ENCODE measurements around the gene GSG1L. TPM values are rescaled to one million over a fixed set of nuclear protein-coding genes. Genes with fewer than 3 reads are reported as not detected.

The GSG1L gene
- total and polyA plus RNA-seq, 4 donors, result not detected

- no peak overlapping the region for H3K9ac ChIP-seq (ENCODE audit: low read depth in 1 of 2, low read length in 2 of 2)
- H3K9me3 ChIP-seq (ENCODE audit: control insufficient read depth in 4 of 4, low read length in 3 of 4), result no peaks in the 10 kb centered on the region
- H3K4me3 ChIP-seq (ENCODE audit: low read depth in 1 of 3, low read length in 3 of 3), result no peak overlapping the region
- no peaks in the 10 kb centered on the region for H3K4me1 ChIP-seq (ENCODE audit: control insufficient read depth in 4 of 4, insufficient read depth in 4 of 4, low read length in 3 of 4)
- H3K36me3 ChIP-seq (ENCODE audit: control insufficient read depth in 4 of 4, insufficient read depth in 3 of 4, low read depth in 1 of 4, low read length in 3 of 4), result peaks cover 0 to 20% (median 0%) of the 10 kb centered on the region in 4 donors
- no peaks in the 10 kb centered on the region for H3K27me3 ChIP-seq (ENCODE audit: control insufficient read depth in 4 of 4, insufficient read depth in 4 of 4, low read length in 3 of 4)
- no peak for TF ChIP-seq YY1 (IDR thresholded peaks at IDR 0.05)
- no peak for TF ChIP-seq JUND (IDR thresholded peaks at IDR 0.05)
- TF ChIP-seq, protein P1, sequence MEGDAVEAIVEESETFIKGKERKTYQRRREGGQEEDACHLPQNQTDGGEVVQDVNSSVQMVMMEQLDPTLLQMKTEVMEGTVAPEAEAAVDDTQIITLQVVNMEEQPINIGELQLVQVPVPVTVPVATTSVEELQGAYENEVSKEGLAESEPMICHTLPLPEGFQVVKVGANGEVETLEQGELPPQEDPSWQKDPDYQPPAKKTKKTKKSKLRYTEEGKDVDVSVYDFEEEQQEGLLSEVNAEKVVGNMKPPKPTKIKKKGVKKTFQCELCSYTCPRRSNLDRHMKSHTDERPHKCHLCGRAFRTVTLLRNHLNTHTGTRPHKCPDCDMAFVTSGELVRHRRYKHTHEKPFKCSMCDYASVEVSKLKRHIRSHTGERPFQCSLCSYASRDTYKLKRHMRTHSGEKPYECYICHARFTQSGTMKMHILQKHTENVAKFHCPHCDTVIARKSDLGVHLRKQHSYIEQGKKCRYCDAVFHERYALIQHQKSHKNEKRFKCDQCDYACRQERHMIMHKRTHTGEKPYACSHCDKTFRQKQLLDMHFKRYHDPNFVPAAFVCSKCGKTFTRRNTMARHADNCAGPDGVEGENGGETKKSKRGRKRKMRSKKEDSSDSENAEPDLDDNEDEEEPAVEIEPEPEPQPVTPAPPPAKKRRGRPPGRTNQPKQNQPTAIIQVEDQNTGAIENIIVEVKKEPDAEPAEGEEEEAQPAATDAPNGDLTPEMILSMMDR (IDR thresholded peaks at IDR 0.05; ENCODE audit: low read depth, low read length, missing input control), result no peak
- H3K27ac ChIP-seq (ENCODE audit: low read depth in 1 of 2, low read length in 2 of 2), result no peak overlapping the region
- 94% methylated on average over 17 of the region's 17 CpGs for WGBS
- no peak for DNase-seq (ENCODE audit: low spot score)
Measured at GRCh38 chr16:27770271-27771196, 293.0 kb downstream of the GSG1L start.

- no peaks in the 10 kb centered on the region for H3K4me1 ChIP-seq (ENCODE audit: control insufficient read depth in 4 of 4, insufficient read depth in 4 of 4, low read length in 3 of 4)
- no peak overlapping the region for H3K4me3 ChIP-seq (ENCODE audit: low read depth in 1 of 3, low read length in 3 of 3)
- H3K27me3 ChIP-seq (ENCODE audit: control insufficient read depth in 4 of 4, insufficient read depth in 4 of 4, low read length in 3 of 4), result no peaks in the 10 kb centered on the region
- 96% methylated on average over 27 of the region's 27 CpGs for WGBS
- H3K9ac ChIP-seq (ENCODE audit: low read depth in 1 of 2, low read length in 2 of 2), result no peak overlapping the region
- peaks cover 0 to 20% (median under 1%) of the 10 kb centered on the region in 4 donors for H3K36me3 ChIP-seq (ENCODE audit: control insufficient read depth in 4 of 4, insufficient read depth in 3 of 4, low read depth in 1 of 4, low read length in 3 of 4)
- TF ChIP-seq RAD21 (IDR thresholded peaks at IDR 0.05) (no peak), NR2F2 (IDR thresholded peaks at IDR 0.05) (no peak), MAX (IDR thresholded peaks at IDR 0.05) (no peak), YY1 (IDR thresholded peaks at IDR 0.05) (no peak), SP1 (IDR thresholded peaks at IDR 0.05) (no peak), FOXA2 (IDR thresholded peaks at IDR 0.05) (no peak), JUND (IDR thresholded peaks at IDR 0.05) (no peak), HNF4A (conservative IDR thresholded peaks at IDR 0.05) (no peak), ZBTB33 (IDR thresholded peaks at IDR 0.05) (no peak), TAF1 (conservative IDR thresholded peaks at IDR 0.05) (no peak), REST (IDR thresholded peaks at IDR 0.05) (no peak), FOXA1 (IDR thresholded peaks at IDR 0.05) (no peak), RXRA (IDR thresholded peaks at IDR 0.05) (no peak), EGR1 (IDR thresholded peaks at IDR 0.05; ENCODE audit: low read depth in 2 of 2) (no peak)
- TF ChIP-seq, protein P1 (IDR thresholded peaks at IDR 0.05; ENCODE audit: low read depth, low read length, missing input control), result no peak
- no peak overlapping the region for H3K27ac ChIP-seq (ENCODE audit: low read depth in 1 of 2, low read length in 2 of 2)
- no peak for DNase-seq (ENCODE audit: low spot score)
- no peaks in the 10 kb centered on the region for H3K9me3 ChIP-seq (ENCODE audit: control insufficient read depth in 4 of 4, low read length in 3 of 4)
Measured at GRCh38 chr16:27769561-27770255, 293.8 kb downstream of the GSG1L start.
